Measurements from ENCODE around the gene SEMA6A. TPM values are rescaled to one million over a fixed set of nuclear protein-coding genes. Genes with fewer than 3 reads are reported as not detected.

SEMA6A gene
- total RNA-seq, 1 donor = under 0.01 TPM

DNA sequence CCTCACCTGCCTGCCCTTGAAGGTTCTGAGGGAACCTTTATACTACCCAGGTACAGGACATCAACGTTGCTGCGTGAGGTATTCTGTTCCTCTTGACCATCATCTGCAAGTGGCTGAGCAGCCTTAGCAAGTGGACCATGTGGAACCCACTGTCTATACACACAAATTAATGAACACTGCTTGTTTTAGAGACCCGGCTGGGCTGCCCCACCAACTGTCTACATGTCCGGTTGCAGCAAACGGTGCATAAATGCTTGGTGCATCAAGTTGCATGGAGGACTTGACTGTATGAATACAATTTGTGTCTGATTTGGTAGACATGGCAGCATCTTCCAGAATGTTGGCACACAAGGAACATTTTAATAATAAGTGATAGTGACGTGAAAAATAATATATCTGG, 65.8 kb downstream of the SEMA6A start:
- H4K20me1 ChIP-seq (ENCODE audit: insufficient read depth, low read length) = no peaks in the 10 kb centered on the region
- H3K27ac ChIP-seq (ENCODE audit: low read depth, low read length) = no peak overlapping the region
- no peaks in the 10 kb centered on the region for H3K9me3 ChIP-seq (ENCODE audit: low read depth, low read length)

DNA sequence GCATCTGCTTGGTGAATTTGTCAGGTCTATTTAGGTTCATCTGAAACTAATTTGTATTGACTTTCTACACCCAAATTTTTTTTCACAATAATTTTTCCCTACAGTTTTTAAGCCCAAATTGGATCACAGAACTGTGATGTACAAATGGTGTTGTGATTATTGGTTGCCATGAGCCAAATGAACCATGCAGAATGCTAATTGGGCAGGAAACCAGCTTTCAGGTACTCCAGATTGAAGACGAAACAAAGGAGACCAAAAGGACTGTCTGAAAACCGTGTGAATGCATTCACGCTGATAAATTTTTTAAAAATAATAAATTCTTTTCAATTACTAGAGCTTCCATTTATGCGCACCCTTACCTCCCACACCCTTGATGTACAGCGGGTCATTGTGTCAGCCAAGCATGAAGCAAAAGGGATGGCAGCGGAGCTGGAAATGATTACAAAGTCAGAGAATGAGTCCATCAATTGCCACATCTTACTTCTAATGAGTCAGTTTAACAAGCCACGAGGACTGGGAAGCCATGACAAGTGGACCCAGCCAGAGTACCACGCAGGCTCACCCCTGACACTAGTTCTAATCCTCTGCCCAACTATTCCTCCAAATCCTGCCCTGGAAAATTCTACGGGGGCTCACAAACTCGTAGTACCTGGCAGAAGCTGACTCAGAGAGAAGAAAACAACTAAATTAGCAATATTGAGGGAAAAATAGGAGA, 66.5 kb downstream of the SEMA6A start:
- no peak overlapping the region for H3K4me3 ChIP-seq (ENCODE audit: insufficient read depth, low read length)
- no peaks in the 10 kb centered on the region for H4K20me1 ChIP-seq (ENCODE audit: insufficient read depth, low read length)
- no peak overlapping the region for H3K4me2 ChIP-seq (ENCODE audit: insufficient read depth, low read length)
- H3K9me3 ChIP-seq (ENCODE audit: low read depth, low read length) = no peaks in the 10 kb centered on the region
- no peak overlapping the region for H2AFZ ChIP-seq (ENCODE audit: low read length)
- no peaks in the 10 kb centered on the region for H3K79me2 ChIP-seq (ENCODE audit: insufficient read depth, low read length)
- H3K4me1 ChIP-seq (ENCODE audit: insufficient read depth, low read length) = no peaks in the 10 kb centered on the region
- H3K27me3 ChIP-seq (ENCODE audit: insufficient read depth, low read length) = no peaks in the 10 kb centered on the region
- TF ChIP-seq, protein P1, sequence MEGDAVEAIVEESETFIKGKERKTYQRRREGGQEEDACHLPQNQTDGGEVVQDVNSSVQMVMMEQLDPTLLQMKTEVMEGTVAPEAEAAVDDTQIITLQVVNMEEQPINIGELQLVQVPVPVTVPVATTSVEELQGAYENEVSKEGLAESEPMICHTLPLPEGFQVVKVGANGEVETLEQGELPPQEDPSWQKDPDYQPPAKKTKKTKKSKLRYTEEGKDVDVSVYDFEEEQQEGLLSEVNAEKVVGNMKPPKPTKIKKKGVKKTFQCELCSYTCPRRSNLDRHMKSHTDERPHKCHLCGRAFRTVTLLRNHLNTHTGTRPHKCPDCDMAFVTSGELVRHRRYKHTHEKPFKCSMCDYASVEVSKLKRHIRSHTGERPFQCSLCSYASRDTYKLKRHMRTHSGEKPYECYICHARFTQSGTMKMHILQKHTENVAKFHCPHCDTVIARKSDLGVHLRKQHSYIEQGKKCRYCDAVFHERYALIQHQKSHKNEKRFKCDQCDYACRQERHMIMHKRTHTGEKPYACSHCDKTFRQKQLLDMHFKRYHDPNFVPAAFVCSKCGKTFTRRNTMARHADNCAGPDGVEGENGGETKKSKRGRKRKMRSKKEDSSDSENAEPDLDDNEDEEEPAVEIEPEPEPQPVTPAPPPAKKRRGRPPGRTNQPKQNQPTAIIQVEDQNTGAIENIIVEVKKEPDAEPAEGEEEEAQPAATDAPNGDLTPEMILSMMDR (IDR thresholded peaks at IDR 0.05; ENCODE audit: extremely low read depth, low read depth, low read length) = no peak
- no peaks in the 10 kb centered on the region for H3K36me3 ChIP-seq (ENCODE audit: insufficient read depth, low read length)
- no peak overlapping the region for H3K27ac ChIP-seq (ENCODE audit: low read depth, low read length)
- no peak for DNase-seq (ENCODE audit: insufficient read length, low spot score, missing footprints)

More for the DNA sequence above, 65.8 kb downstream of the SEMA6A start:
- DNase-seq (ENCODE audit: insufficient read length, low spot score, missing footprints) = no peak
- H2AFZ ChIP-seq (ENCODE audit: low read length) = no peak overlapping the region
- TF ChIP-seq, protein P1 (IDR thresholded peaks at IDR 0.05; ENCODE audit: extremely low read depth, low read depth, low read length) = no peak
- no peaks in the 10 kb centered on the region for H3K4me1 ChIP-seq (ENCODE audit: insufficient read depth, low read length)
- no peak overlapping the region for H3K4me3 ChIP-seq (ENCODE audit: insufficient read depth, low read length)
- H3K36me3 ChIP-seq (ENCODE audit: insufficient read depth, low read length) = no peaks in the 10 kb centered on the region
- H3K4me2 ChIP-seq (ENCODE audit: insufficient read depth, low read length) = no peak overlapping the region
- H3K27me3 ChIP-seq (ENCODE audit: insufficient read depth, low read length) = no peaks in the 10 kb centered on the region
- H3K79me2 ChIP-seq (ENCODE audit: insufficient read depth, low read length) = no peaks in the 10 kb centered on the region

DNA sequence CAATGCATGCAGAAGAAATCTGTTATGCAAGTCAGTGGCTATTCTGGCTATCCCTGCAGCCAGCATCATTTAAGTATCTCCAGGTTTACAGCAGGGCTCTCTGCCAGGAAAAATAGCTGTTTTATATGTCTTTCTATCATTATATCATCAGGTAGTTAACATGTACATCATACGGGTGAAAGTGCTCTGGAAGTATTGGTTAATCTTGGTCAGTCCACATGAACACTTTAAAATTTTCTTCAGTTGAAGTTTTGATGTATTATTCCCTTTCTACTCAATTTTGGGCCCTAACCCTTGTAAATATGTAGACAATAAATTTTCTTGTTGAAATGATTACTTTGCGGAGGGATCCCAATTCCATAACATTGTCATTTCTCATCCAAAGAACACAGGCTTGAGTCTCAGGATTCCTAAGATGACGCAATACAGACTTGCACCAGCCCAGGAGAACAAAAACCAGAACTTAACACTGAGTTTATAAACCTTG, 67.5 kb downstream of the SEMA6A start:
- no peak overlapping the region for H3K27ac ChIP-seq (ENCODE audit: low read depth, low read length)
- H3K36me3 ChIP-seq (ENCODE audit: insufficient read depth, low read length) = no peaks in the 10 kb centered on the region
- no peak overlapping the region for H3K4me3 ChIP-seq (ENCODE audit: insufficient read depth, low read length)
- H3K4me2 ChIP-seq (ENCODE audit: insufficient read depth, low read length) = no peak overlapping the region
- no peaks in the 10 kb centered on the region for H3K27me3 ChIP-seq (ENCODE audit: insufficient read depth, low read length)
- TF ChIP-seq, protein P1 (IDR thresholded peaks at IDR 0.05; ENCODE audit: extremely low read depth, low read depth, low read length) = no peak
- H3K79me2 ChIP-seq (ENCODE audit: insufficient read depth, low read length) = no peaks in the 10 kb centered on the region
- DNase-seq (ENCODE audit: insufficient read length, low spot score, missing footprints) = no peak
- no peaks in the 10 kb centered on the region for H3K4me1 ChIP-seq (ENCODE audit: insufficient read depth, low read length)
- no peak overlapping the region for H2AFZ ChIP-seq (ENCODE audit: low read length)
- H4K20me1 ChIP-seq (ENCODE audit: insufficient read depth, low read length) = no peaks in the 10 kb centered on the region
- H3K9me3 ChIP-seq (ENCODE audit: low read depth, low read length) = no peaks in the 10 kb centered on the region

DNA sequence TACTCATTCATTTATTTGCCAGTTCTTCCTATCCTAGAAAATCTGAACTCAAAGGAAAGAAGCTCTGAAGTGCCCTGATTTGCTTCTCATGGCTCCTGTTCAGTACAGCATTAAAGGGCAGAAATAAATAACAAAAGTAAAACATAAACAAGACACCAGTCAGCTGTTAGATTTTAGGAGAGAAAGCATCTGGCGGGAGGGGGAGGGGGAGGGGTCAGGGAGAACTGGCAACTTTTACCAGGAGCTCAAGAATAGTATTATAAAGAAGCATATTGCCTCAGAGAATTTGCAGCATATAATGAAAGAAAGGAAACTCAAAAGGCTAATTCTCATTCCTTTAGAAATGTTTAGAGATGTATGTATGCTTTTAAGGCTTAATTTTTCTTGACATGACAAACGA, 68.1 kb downstream of the SEMA6A start:
- TF ChIP-seq, protein P1 (IDR thresholded peaks at IDR 0.05; ENCODE audit: extremely low read depth, low read depth, low read length) = no peak
- Histone ChIP-seq H3K27me3 (ENCODE audit: insufficient read depth, low read length) (no peaks in the 10 kb centered on the region), H3K27ac (ENCODE audit: low read depth, low read length) (no peak overlapping the region), H3K4me2 (ENCODE audit: insufficient read depth, low read length) (no peak overlapping the region), H3K36me3 (ENCODE audit: insufficient read depth, low read length) (no peaks in the 10 kb centered on the region), H3K9me3 (ENCODE audit: low read depth, low read length) (no peaks in the 10 kb centered on the region), H4K20me1 (ENCODE audit: insufficient read depth, low read length) (no peaks in the 10 kb centered on the region), H3K4me1 (ENCODE audit: insufficient read depth, low read length) (no peaks in the 10 kb centered on the region), H3K4me3 (ENCODE audit: insufficient read depth, low read length) (no peak overlapping the region), H2AFZ (ENCODE audit: low read length) (no peak overlapping the region), H3K79me2 (ENCODE audit: insufficient read depth, low read length) (no peaks in the 10 kb centered on the region)
- DNase-seq (ENCODE audit: insufficient read length, low spot score, missing footprints) = no peak

Measured in osteoblast (primary cell).